PC-9 (cell line): ENCODE results near the gene RPS6KA5. TPM values are rescaled to one million over a fixed set of nuclear protein-coding genes. Genes with fewer than 3 reads are reported as not detected.

Source experiments
- BruUV-seq: library from RNA; stranded (reverse); fragments of 400-500 nt; replicated peaks from 2 replicates; lab custom pipeline; 2021; lab: Mats Ljungman, UMichigan
- CTCF ChIA-PET: fragments of 300-600 bp; sonication (Branson Sonifier 250); formaldehyde crosslinking; loops from one replicate; lab custom pipeline; 2022; ENCODE audit warnings: antibody characterized with exemption; lab: Charles Lee
- POLR2A ChIA-PET: fragments of 300-600 bp; sonication (Branson Sonifier 250); formaldehyde crosslinking; loops from one replicate; lab custom pipeline; 2022; ENCODE audit warnings: antibody characterized with exemption; ENCODE audit not compliant: unreplicated experiment; lab: Charles Lee
- DNase-seq, 2 experiments: peaks; one replicate each; pipeline versions ENCODE4 v3.0.0 to v3.0.0-alpha.2; 2015 to 2022; ENCODE audit warnings: mixed read lengths in 1 of 2
- H2AFZ ChIP-seq: fragments of 200-600 bp; sonication (generic); 2 replicates; pipeline ENCODE4 v1.8.1; 2017; ENCODE audit warnings: antibody characterized with exemption
- H3F3A ChIP-seq: fragments of 200-600 bp; sonication (generic); 2 replicates; pipeline ENCODE4 v1.8.1; 2017; ENCODE audit warnings: antibody characterized with exemption, mild to moderate bottlenecking, low read depth; ENCODE audit not compliant: insufficient read depth
- H3K27ac ChIP-seq: fragments of 200-600 bp; sonication (generic); 2 replicates; pipeline ENCODE4 v1.6.1; 2016; ENCODE audit warnings: mixed run types
- H3K27me3 ChIP-seq: fragments of 200-600 bp; sonication (generic); 2 replicates; pipeline ENCODE4 v1.6.1; 2016; ENCODE audit warnings: low read depth, mixed run types; ENCODE audit not compliant: insufficient read depth
- H3K36me3 ChIP-seq: fragments of 200-600 bp; sonication (generic); 2 replicates; pipeline ENCODE4 v1.6.1; 2016; ENCODE audit warnings: low read depth, mixed run types
- H3K4me1 ChIP-seq: fragments of 200-600 bp; sonication (generic); replicated peaks from 2 replicates; pipeline ENCODE4 v1.6.1; 2016; ENCODE audit warnings: mixed run types; ENCODE audit not compliant: insufficient read depth
- H3K4me2 ChIP-seq: fragments of 200-600 bp; sonication (generic); 2 replicates; pipeline ENCODE4 v1.6.1; 2017; ENCODE audit warnings: mixed run types
- H3K4me3 ChIP-seq: fragments of 200-600 bp; sonication (generic); 2 replicates; pipeline ENCODE4 v1.6.1; 2016; ENCODE audit warnings: mixed run types
- H3K79me2 ChIP-seq: fragments of 200-600 bp; sonication (generic); 2 replicates; pipeline ENCODE4 v1.6.1; 2017; ENCODE audit warnings: low read depth, mixed run types
- H3K9me2 ChIP-seq: fragments of 200-600 bp; sonication (generic); 2 replicates; pipeline ENCODE4 v1.8.1; 2017; ENCODE audit warnings: mild to moderate bottlenecking; ENCODE audit not compliant: insufficient read depth
- H3K9me3 ChIP-seq: fragments of 200-600 bp; sonication (generic); 2 replicates; pipeline ENCODE4 v1.8.1; 2016; ENCODE audit warnings: low read depth; ENCODE audit not compliant: insufficient read depth
- H4K20me1 ChIP-seq: fragments of 200-600 bp; sonication (generic); 2 replicates; pipeline ENCODE4 v1.8.1; 2017; ENCODE audit not compliant: insufficient read depth
- CTCF ChIP-seq: fragments of 200-600 bp; sonication (generic); conservative IDR thresholded peaks from 2 replicates; pipeline ENCODE4 v1.6.1; 2017; ENCODE audit warnings: mixed run types, antibody characterized with exemption, mild to moderate bottlenecking, moderate library complexity
- EZH2 ChIP-seq: fragments of 200-600 bp; sonication (generic); IDR thresholded peaks from 2 replicates; pipeline ENCODE4 v1.8.0; 2017; ENCODE audit warnings: antibody characterized with exemption, low read depth
- intact Hi-C: fragments of 100-400 bp; cut with micrococcal nuclease; formaldehyde crosslinking; loops from one replicate; pipeline ENCODE4 v1.10.0; 2022; ENCODE audit not compliant: unreplicated experiment
- total RNA-seq: library from RNA; stranded (reverse); gene quantifications from 2 replicates; pipeline ENCODE4 v1.2.3, GENCODE V29; 2021

The RPS6KA5 gene
- total RNA-seq, 1 experiment from 2014 or later: 3.5 TPM

DNA sequence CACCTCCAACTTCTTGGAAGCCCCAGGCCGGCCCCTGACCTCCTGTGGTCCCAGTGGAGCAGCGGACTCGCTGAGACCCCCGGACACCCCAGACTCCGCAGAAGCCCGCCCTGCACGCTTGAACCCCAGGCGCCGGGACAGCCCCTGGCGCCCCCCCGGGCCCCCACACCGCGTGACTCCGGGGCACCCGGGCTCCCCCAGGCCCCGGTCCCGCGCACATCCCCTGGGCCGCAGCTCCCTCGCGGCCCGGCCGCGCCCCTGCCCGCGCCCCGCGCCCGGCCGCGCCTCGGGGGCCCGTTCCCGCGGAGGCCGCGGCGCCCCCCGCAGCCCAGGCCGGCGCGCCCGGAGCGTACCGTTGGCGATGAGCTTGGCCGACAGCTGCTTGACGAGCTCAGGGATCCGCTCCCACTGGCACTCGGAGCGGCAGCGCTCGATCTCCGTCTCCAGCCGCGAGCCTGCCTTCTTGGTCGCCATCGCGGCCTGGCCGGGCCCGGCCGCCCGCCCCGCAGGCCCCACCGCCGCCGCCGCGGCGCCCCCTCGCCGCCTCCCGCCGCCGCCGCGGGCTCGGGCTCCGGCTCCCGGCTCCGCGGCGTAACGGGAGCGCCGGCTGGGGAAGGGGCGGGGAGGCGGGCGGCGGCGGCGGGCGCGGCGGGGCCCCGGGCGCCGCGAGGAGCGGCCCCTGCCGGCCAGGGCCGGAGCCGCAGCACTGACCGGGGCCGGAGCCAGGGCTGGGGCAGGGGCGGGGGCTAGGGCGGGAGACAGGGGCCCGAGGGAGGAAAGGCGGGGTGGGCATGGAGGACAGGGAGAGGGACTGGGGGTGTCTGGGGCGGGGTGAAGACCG is 244.4 kb downstream of the RPS6KA5 start, which contains the start of gene TTC7B:
Gene TTC7B, minus strand, starts transcription at position 609 of the 841 bp plus-strand sequence. Its CDS starts 135 bp downstream, at position 474.
- no peaks in the 10 kb centered on the region for H3K9me2 ChIP-seq
- no peak within 1 kb of the TSS for H3K4me3 ChIP-seq
- no peaks in the 10 kb centered on the region for H3K9me3 ChIP-seq
- H3F3A ChIP-seq: no peaks in the 10 kb centered on the region
- H3K4me1 ChIP-seq: 0 out of 2 replicates have a peak, but pooled peaks cover 4% of the 10 kb centered on the region
- H2AFZ ChIP-seq: no peak within 1 kb of the TSS
- no peaks in the 10 kb centered on the region for H4K20me1 ChIP-seq
- ChIA-PET POLR2A (no interaction called here), CTCF (no interaction called here)
- no peaks in the 10 kb centered on the region for H3K79me2 ChIP-seq
- no peak within 1 kb of the TSS for H3K27ac ChIP-seq
- no peaks in the 10 kb centered on the region for H3K27me3 ChIP-seq
- TF ChIP-seq CTCF (no peak), EZH2 (no peak)
- peak within 1 kb of the TSS; percentile 36; the same call in 1 of the 2 replicates for H3K4me2 ChIP-seq
- intact Hi-C loops: no loop called here
- DNase-seq: no peak
- H3K36me3 ChIP-seq: no peaks in the 10 kb centered on the region
- no TSS peak for BruUV-seq

DNA sequence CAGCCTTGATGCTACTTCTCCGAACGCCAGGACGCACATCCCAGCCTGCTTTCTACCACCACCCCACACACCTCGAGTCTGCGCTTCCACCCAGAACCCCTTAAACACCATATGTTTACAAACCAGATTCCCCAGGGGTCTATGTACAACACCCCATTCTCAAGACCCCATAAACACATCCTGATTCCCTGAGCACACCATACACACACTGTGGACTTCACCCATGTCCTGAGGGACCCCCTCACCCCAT is 244.9 kb downstream of the RPS6KA5 start:
- intact Hi-C loops: no loop called here
- no peaks in the 10 kb centered on the region for H3F3A ChIP-seq
- BruUV-seq: no TSS peak
- ChIA-PET CTCF (no interaction called here), POLR2A (no interaction called here)
- H3K9me2 ChIP-seq: no peaks in the 10 kb centered on the region
- H3K79me2 ChIP-seq: no peaks in the 10 kb centered on the region
- no peak overlapping the region for H2AFZ ChIP-seq
- 0 out of 2 replicates have a peak, but pooled peaks cover 4% of the 10 kb centered on the region for H3K4me1 ChIP-seq
- no peaks in the 10 kb centered on the region for H4K20me1 ChIP-seq
- peak overlapping the region; percentile 36; the same call in 1 of the 2 replicates for H3K4me2 ChIP-seq
- DNase-seq: no peak
- no peak overlapping the region for H3K4me3 ChIP-seq
- no peaks in the 10 kb centered on the region for H3K9me3 ChIP-seq
- no peak overlapping the region for H3K27ac ChIP-seq
- H3K36me3 ChIP-seq: no peaks in the 10 kb centered on the region
- TF ChIP-seq EZH2: no peak
- no peak for TF ChIP-seq CTCF
- no peaks in the 10 kb centered on the region for H3K27me3 ChIP-seq

DNA sequence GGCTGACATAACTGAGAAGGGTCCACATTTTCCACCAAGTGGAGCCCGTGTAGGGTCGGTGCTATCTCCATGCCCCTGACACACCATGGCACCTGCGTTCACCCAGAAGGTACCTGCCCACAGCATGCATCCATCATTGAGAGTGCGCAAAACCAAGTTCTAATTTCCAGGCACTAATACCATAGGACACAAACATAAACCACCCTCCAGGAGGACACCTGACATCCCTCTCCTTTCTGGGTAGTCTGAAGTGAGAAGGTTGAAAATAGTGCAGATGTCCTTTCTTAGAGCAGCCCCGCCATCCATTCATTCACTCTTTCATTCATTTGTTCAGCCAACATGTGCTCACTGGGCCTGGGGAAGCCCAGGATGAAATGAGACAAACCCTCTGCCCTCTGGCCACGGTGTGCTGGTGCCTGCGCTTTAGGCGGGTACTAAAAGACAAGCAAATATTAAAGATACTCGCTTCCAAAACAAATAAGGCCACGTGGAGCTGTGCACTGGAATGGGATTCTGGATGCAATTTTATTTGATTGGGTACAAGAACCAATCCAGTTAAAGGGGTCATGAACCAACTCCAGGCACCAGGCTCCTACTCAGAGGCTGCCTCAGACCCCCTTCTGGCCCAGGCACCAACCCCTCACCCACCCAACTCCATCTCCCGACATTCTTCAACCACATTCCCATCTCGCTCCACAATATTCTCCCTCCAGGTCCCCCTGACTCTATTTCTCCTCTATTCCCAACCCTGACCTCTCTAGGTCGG is 245.5 kb downstream of the RPS6KA5 start:
- no TSS peak for BruUV-seq
- CTCF ChIA-PET: no interaction called here
- 0 out of 2 replicates have a peak, but pooled peaks cover 4% of the 10 kb centered on the region for H3K4me1 ChIP-seq
- intact Hi-C loops: no loop called here
- no peaks in the 10 kb centered on the region for H3K9me2 ChIP-seq
- H3K36me3 ChIP-seq: no peaks in the 10 kb centered on the region
- TF ChIP-seq EZH2 (no peak), CTCF (no peak)
- DNase-seq: no peak
- H4K20me1 ChIP-seq: no peaks in the 10 kb centered on the region
- H3F3A ChIP-seq: no peaks in the 10 kb centered on the region
- no peaks in the 10 kb centered on the region for H3K9me3 ChIP-seq
- POLR2A ChIA-PET: no interaction called here
- H3K27me3 ChIP-seq: no peaks in the 10 kb centered on the region
- H3K4me2 ChIP-seq: peak overlapping the region; percentile 36; the same call in 1 of the 2 replicates
- H3K4me3 ChIP-seq: no peak overlapping the region
- H3K27ac ChIP-seq: no peak overlapping the region
- no peaks in the 10 kb centered on the region for H3K79me2 ChIP-seq
- H2AFZ ChIP-seq: no peak overlapping the region
